Osteocyte (in vitro differentiated cells): Measurements from ENCODE around the gene DTNB. TPM values are rescaled to one million over a fixed set of nuclear protein-coding genes. Genes with fewer than 3 reads are reported as not detected.

Experiments
- DNase-seq: peaks from one replicate; pipeline ENCODE4 v3.0.0; 2021; ENCODE audit warnings: mixed read lengths; ENCODE audit not compliant: unreplicated experiment; ENCODE audit errors: extremely low spot score
- H3K27ac Mint-ChIP-seq: one replicate; pipeline ENCODE4 v1.8.0; 2021; ENCODE audit warnings: mild to moderate bottlenecking, mixed read lengths; ENCODE audit not compliant: unreplicated experiment
- H3K27me3 Mint-ChIP-seq: one replicate; pipeline ENCODE4 v1.8.0; 2021; ENCODE audit warnings: mixed read lengths; ENCODE audit not compliant: unreplicated experiment
- H3K36me3 Mint-ChIP-seq: one replicate; pipeline ENCODE4 v1.8.0; 2021; ENCODE audit warnings: mixed read lengths; ENCODE audit not compliant: unreplicated experiment
- H3K4me1 Mint-ChIP-seq: one replicate; pipeline ENCODE4 v1.8.0; 2021; ENCODE audit warnings: mixed read lengths; ENCODE audit not compliant: unreplicated experiment
- H3K4me3 Mint-ChIP-seq: one replicate; pipeline ENCODE4 v1.8.0; 2021; ENCODE audit warnings: mild to moderate bottlenecking, moderate library complexity, mixed read lengths; ENCODE audit not compliant: unreplicated experiment
- H3K9me3 Mint-ChIP-seq: one replicate; pipeline ENCODE4 v1.8.0; 2021; ENCODE audit warnings: mixed read lengths; ENCODE audit not compliant: unreplicated experiment
- total RNA-seq: library from RNA; stranded (reverse); gene quantifications from 2 replicates; pipeline ENCODE4 v1.2.1, GENCODE V29; 2021
- TF ChIP-seq, protein P1 (sequence below): fragments of 200-600 bp; sonication (generic); IDR thresholded peaks from 2 replicates; pipeline ENCODE4 v1.5.0; 2021; ENCODE audit warnings: antibody characterized with exemption, mild to moderate bottlenecking, moderate library complexity

The DTNB gene
- total RNA-seq, 1 donor from 2014 or later = 20.9 TPM

DNA sequence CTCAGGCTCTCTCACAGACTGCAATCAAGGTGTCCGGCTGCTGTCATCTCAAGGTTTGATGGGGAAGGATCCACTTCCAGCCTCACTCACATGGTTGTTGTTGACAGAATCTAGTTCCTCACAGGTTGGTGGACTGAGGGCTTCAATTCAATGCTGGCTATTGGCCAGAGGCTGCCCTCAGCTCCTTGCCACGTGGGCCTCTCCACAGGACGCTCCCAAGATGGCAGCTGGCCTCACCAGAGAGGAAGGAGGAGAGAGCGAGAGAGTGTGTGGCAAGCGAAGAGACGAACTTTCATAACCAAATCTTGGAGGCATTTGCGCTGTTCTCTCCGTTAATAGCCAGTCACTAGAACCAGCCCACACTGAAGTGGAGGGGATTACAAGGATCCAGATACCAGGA, 318.1 kb downstream of the DTNB start:
- no peaks in the 10 kb centered on the region for H3K36me3 Mint-ChIP-seq
- H3K9me3 Mint-ChIP-seq = no peaks in the 10 kb centered on the region
- H3K4me3 Mint-ChIP-seq = no peak overlapping the region
- TF ChIP-seq, protein P1, sequence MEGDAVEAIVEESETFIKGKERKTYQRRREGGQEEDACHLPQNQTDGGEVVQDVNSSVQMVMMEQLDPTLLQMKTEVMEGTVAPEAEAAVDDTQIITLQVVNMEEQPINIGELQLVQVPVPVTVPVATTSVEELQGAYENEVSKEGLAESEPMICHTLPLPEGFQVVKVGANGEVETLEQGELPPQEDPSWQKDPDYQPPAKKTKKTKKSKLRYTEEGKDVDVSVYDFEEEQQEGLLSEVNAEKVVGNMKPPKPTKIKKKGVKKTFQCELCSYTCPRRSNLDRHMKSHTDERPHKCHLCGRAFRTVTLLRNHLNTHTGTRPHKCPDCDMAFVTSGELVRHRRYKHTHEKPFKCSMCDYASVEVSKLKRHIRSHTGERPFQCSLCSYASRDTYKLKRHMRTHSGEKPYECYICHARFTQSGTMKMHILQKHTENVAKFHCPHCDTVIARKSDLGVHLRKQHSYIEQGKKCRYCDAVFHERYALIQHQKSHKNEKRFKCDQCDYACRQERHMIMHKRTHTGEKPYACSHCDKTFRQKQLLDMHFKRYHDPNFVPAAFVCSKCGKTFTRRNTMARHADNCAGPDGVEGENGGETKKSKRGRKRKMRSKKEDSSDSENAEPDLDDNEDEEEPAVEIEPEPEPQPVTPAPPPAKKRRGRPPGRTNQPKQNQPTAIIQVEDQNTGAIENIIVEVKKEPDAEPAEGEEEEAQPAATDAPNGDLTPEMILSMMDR = no peak
- H3K27ac Mint-ChIP-seq = no peak overlapping the region
- no peaks in the 10 kb centered on the region for H3K27me3 Mint-ChIP-seq
- no peak for DNase-seq
- H3K4me1 Mint-ChIP-seq = no peaks in the 10 kb centered on the region

GRCh38 chr2:25354116-25354515, 319.3 kb downstream of the DTNB start:
- Mint-ChIP-seq H3K36me3 (no peaks in the 10 kb centered on the region), H3K27me3 (no peaks in the 10 kb centered on the region), H3K27ac (no peak overlapping the region), H3K4me3 (no peak overlapping the region), H3K9me3 (no peaks in the 10 kb centered on the region), H3K4me1 (no peaks in the 10 kb centered on the region)
- DNase-seq = no peak
- TF ChIP-seq, protein P1 = no peak

DNA sequence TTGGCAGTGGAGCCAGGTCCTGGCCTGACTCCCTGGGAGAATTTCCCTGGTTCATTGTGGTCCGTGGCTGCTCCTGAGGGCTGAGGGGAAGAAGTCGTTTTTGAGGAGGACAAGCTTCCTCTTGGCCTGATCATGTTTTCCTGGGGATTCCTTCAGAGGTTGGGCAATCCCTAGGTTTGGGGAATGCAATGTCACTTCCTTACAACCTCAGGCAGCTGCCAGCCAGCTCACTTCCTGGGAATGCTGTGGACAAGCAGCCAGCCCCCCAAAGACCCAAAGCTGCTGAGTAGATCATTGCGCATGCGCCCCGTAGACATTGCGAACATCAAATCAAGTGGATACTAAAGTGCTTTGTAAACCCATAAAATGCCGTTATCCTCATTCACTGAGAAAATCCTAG, 324.0 kb downstream of the DTNB start:
- no peak for DNase-seq

GRCh38 chr2:25347846-25348245, 325.5 kb downstream of the DTNB start:
- no peak overlapping the region for H3K4me3 Mint-ChIP-seq
- DNase-seq = no peak
- H3K4me1 Mint-ChIP-seq = peaks cover 4% of the 10 kb centered on the region
- no peaks in the 10 kb centered on the region for H3K27me3 Mint-ChIP-seq
- H3K36me3 Mint-ChIP-seq = no peaks in the 10 kb centered on the region
- TF ChIP-seq, protein P1 = no peak
- no peak overlapping the region for H3K27ac Mint-ChIP-seq
- no peaks in the 10 kb centered on the region for H3K9me3 Mint-ChIP-seq

More for the DNA sequence above, 324.0 kb downstream of the DTNB start:
- Mint-ChIP-seq H3K27me3 (no peaks in the 10 kb centered on the region), H3K27ac (no peak overlapping the region), H3K4me1 (peaks cover 4% of the 10 kb centered on the region), H3K4me3 (no peak overlapping the region), H3K9me3 (no peaks in the 10 kb centered on the region), H3K36me3 (no peaks in the 10 kb centered on the region)
- TF ChIP-seq, protein P1 = no peak

DNA sequence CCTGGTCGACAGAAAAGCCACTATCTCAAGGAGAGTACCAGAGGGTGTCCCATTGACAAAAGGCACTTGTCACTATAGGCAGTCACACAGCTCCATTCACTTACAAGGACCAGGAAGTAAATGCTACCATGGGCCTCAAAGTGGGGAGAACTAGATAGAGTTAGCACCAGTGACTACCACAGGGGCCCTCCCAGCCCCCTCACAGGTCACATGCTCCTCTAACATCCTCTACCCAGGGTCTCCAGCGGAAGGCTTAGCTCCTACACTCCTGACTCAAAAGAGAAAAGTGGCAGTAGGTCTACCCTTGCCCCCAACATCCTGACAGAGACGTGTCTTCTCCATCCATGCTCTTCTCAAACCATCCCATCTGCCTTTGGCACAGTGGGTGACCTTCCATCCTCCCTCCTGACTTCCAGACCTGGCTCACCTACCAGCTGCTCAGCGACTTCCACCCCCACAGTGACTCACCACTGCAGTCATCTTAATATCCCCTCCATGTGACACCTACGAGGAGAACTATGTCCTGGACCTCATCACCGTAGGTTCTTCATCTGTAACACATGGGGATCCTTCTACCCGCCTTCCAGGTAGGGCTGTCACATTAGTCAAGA, 326.1 kb downstream of the DTNB start:
- no peaks in the 10 kb centered on the region for H3K36me3 Mint-ChIP-seq
- no peaks in the 10 kb centered on the region for H3K27me3 Mint-ChIP-seq
- no peak overlapping the region for H3K27ac Mint-ChIP-seq
- H3K4me1 Mint-ChIP-seq = peaks cover 6% of the 10 kb centered on the region
- no peak overlapping the region for H3K4me3 Mint-ChIP-seq
- TF ChIP-seq, protein P1 = no peak
- DNase-seq = no peak
- H3K9me3 Mint-ChIP-seq = no peaks in the 10 kb centered on the region
